ENCODE results near the gene ESYT3.

- TF ChIP-seq EZH2 (IDR thresholded peaks at IDR 0.05; ENCODE audit: borderline replicate concordance, low read depth, low read length, poor library complexity, severe bottlenecking) (no peak), CTCF (conservative IDR thresholded peaks at IDR 0.05; ENCODE audit: low read depth, low read length) (no peak)
Measured at GRCh38 chr3:138400651-138401070, 33.8 kb upstream of the ESYT3 start.

Data from A673 (cell line).